Measurements from ENCODE around the gene M1AP. TPM values are rescaled to one million over a fixed set of nuclear protein-coding genes. Genes with fewer than 3 reads are reported as not detected.
"Not testable (repeated sequence)": the region's sequence is repeated elsewhere in the genome, so short reads cannot be mapped to it uniquely, and the experiment has no call there.

M1AP gene
- polyA plus RNA-seq, 1 donor (not counting 4 experiments of a cell fraction or from before 2014, with no cell fraction given) = 0.21 TPM

- Histone ChIP-seq H4K20me1 (ENCODE audit: control insufficient read depth, extremely low read depth, insufficient read depth, low read length) (no peaks in the 10 kb centered on the region), H3K9me3 (ENCODE audit: control insufficient read depth, low read depth, low read length) (no peaks in the 10 kb centered on the region), H2AFZ (ENCODE audit: control insufficient read depth, low read length) (no peak overlapping the region), H3K9me1 (ENCODE audit: control insufficient read depth, extremely low read depth, insufficient read depth, low read length) (no peaks in the 10 kb centered on the region), H3K79me2 (ENCODE audit: control insufficient read depth, insufficient read depth, low read length) (no peaks in the 10 kb centered on the region), H3K27ac (ENCODE audit: control insufficient read depth, insufficient read depth, low read length) (no peak overlapping the region), H3K4me2 (ENCODE audit: control insufficient read depth, extremely low read depth, insufficient read depth, low read depth, low read length) (no peak overlapping the region), H3K9ac (ENCODE audit: control insufficient read depth, extremely low read depth, insufficient read depth, low read length) (no peak overlapping the region), H3K4me3 (ENCODE audit: control insufficient read depth in 2 of 3, extremely low read depth in 1 of 3, insufficient read depth in 2 of 3, low read depth in 1 of 3, low read length in 3 of 3) (no peak overlapping the region), H3K36me3 (ENCODE audit: control insufficient read depth in 2 of 2, extremely low read depth in 1 of 2, insufficient read depth in 2 of 2, low read length in 2 of 2) (no peaks in the 10 kb centered on the region), H3K4me1 (ENCODE audit: control insufficient read depth, extremely low read depth, insufficient read depth, low read length) (no peaks in the 10 kb centered on the region), H3K27me3 (ENCODE audit: control insufficient read depth, extremely low read depth, insufficient read depth, low read length) (no peaks in the 10 kb centered on the region)
- dilution Hi-C loops (cut with MboI; ENCODE audit: extremely low pct_ligation_motif_present, low sequenced_read_pairs) = no loop called here
- TF ChIP-seq CTCF (optimal IDR thresholded peaks at IDR 0.05 in 1 of 3, IDR thresholded peaks at IDR 0.05 in 1 of 3, conservative IDR thresholded peaks at IDR 0.05 in 1 of 3; ENCODE audit: extremely low read depth in 1 of 3, insufficient read depth in 2 of 3, low read length in 3 of 3) (no peak), EZH2 (IDR thresholded peaks at IDR 0.05; ENCODE audit: low read length) (no peak)
- FAIRE-seq (no peak), DNase-seq (ENCODE audit: low read depth, low spot score) (no peak)
Measured at GRCh38 chr2:74632209-74632938, 15.8 kb downstream of the M1AP start.

DNA sequence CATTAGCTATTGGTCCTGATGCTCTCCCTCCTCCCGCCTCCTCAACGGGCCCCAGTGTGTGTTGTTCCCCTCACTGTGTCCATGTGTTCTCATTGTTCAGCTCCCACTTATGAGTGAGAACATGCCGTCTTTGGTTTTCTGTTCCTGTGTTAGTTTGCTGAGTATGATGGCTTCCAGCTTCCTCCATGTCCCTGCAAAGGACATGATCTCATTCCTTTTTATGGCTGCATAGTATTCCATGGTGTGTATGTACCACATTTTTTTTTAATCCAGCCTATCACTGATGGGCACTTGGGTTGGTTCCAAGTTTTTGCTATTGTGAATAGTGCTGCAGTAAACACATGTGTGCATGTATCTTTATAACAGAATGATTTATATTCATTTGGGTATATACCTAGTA lies 17.7 kb downstream of the M1AP start:
- FAIRE-seq; dilution Hi-C loops (cut with MboI; ENCODE audit: extremely low pct_ligation_motif_present, low sequenced_read_pairs): not testable (repeated sequence)

More for the DNA sequence above, 17.7 kb downstream of the M1AP start:
- not testable (repeated sequence) for H4K20me1 ChIP-seq (ENCODE audit: control insufficient read depth, extremely low read depth, insufficient read depth, low read length); H3K36me3 ChIP-seq (ENCODE audit: control insufficient read depth in 2 of 2, extremely low read depth in 1 of 2, insufficient read depth in 2 of 2, low read length in 2 of 2); H3K4me2 ChIP-seq (ENCODE audit: control insufficient read depth, extremely low read depth, insufficient read depth, low read depth, low read length); H3K27me3 ChIP-seq (ENCODE audit: control insufficient read depth, extremely low read depth, insufficient read depth, low read length); H3K27ac ChIP-seq (ENCODE audit: control insufficient read depth, insufficient read depth, low read length); DNase-seq (ENCODE audit: low read depth, low spot score); H3K4me3 ChIP-seq (ENCODE audit: control insufficient read depth in 2 of 3, extremely low read depth in 1 of 3, insufficient read depth in 2 of 3, low read depth in 1 of 3, low read length in 3 of 3); H3K9ac ChIP-seq (ENCODE audit: control insufficient read depth, extremely low read depth, insufficient read depth, low read length); H2AFZ ChIP-seq (ENCODE audit: control insufficient read depth, low read length); H3K4me1 ChIP-seq (ENCODE audit: control insufficient read depth, extremely low read depth, insufficient read depth, low read length); H3K79me2 ChIP-seq (ENCODE audit: control insufficient read depth, insufficient read depth, low read length); H3K9me1 ChIP-seq (ENCODE audit: control insufficient read depth, extremely low read depth, insufficient read depth, low read length); H3K9me3 ChIP-seq (ENCODE audit: control insufficient read depth, low read depth, low read length)
